GM18907 (cell line): ENCODE measurements around the gene RNFT2.

ENCODE experiments used
- ATAC-seq: cut with Tn5 transposase; IDR thresholded peaks from one replicate; pipeline ENCODE4 v1.9.1; 2021; ENCODE audit warnings: mild to moderate bottlenecking, moderate library complexity; ENCODE audit not compliant: unreplicated experiment

Gene RNFT2

GRCh38 chr12:116710370-116711150, 27.6 kb upstream of the RNFT2 start:
- no peak for ATAC-seq

- no peak for ATAC-seq
Measured at GRCh38 chr12:116712458-116713303, 25.4 kb upstream of the RNFT2 start.

DNA sequence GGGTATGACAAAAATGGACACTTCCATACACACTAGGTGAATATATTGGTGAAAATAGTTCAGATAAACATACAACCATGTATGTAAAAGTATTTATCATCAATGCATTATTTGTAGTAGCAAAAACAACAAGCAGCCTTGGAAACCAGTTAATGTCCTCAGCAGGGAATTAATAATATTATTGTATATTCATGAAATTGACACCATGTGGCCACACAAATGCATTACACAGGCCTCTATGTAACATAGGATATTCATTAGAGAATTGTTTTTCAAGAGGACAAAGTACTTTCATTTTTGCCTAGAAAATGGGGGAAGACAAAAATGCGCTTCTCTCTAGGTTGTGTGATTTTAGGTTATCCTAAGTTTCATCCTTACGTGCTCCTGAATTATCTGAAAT, 24.6 kb upstream of the RNFT2 start:
- ATAC-seq, result no peak

- ATAC-seq, result no peak
Measured at GRCh38 chr12:116714175-116714574, 23.9 kb upstream of the RNFT2 start.

- ATAC-seq, result no peak
Measured at GRCh38 chr12:116717466-116718437, 20.4 kb upstream of the RNFT2 start.

- ATAC-seq, result no peak
Measured at GRCh38 chr12:116718655-116719454, 19.3 kb upstream of the RNFT2 start.

- ATAC-seq, result no peak
Measured at GRCh38 chr12:116719731-116720528, 18.2 kb upstream of the RNFT2 start.

- no peak for ATAC-seq
Measured at GRCh38 chr12:116722245-116722644, 15.9 kb upstream of the RNFT2 start.

- no peak for ATAC-seq
Measured at GRCh38 chr12:116726694-116727093, 11.4 kb upstream of the RNFT2 start.

GRCh38 chr12:116727261-116727660, 10.9 kb upstream of the RNFT2 start:
- ATAC-seq, result no peak

DNA sequence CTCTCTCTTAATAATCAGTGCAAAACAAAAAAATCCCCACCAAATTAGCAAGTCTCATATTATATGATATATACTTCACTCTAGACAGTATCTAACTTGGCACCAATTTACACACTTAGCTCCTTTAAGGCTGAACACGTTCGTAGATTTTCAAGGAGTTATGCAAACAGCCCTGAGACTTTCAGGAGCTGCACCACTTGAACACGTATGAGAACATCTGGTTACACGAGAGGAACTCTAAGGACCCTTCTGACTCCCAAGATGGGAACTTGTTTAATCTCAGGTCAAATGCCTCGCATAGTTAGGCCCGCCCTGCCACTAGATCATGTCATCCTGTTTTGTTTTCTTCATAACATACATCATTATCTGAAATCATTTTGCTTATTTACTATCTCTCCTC, 10.2 kb upstream of the RNFT2 start:
- ATAC-seq, result no peak

- no peak for ATAC-seq
Measured at GRCh38 chr12:116731801-116732200, 6.3 kb upstream of the RNFT2 start.

DNA sequence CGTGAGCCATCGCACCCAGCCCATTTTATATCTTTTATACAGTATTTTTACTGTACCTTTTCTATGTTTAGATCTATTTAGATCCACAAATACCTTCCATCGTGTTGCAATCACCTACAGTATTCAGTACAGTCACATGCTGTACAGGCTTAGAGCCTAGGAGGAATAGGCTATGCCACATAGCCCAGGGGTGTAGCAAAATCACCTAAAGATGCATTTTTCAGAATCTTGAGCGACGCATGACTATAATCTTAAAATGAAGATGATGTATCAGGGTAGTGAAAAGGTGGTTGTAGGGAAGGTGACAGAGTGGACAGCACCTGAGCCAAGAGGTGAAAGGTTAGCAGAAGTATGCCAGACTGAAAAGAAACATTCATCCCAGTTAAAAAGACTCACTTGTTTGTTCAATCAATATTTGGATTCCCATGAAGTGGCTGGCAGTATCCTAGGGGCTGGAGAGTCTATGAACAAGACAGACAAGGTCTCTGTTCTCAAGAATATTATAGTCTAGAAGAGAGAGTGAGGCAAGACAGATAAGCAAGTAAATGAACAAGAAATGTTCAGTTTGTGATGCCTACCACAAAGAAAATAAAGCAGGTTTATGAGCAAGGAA, 3.9 kb upstream of the RNFT2 start:
- no peak for ATAC-seq

DNA sequence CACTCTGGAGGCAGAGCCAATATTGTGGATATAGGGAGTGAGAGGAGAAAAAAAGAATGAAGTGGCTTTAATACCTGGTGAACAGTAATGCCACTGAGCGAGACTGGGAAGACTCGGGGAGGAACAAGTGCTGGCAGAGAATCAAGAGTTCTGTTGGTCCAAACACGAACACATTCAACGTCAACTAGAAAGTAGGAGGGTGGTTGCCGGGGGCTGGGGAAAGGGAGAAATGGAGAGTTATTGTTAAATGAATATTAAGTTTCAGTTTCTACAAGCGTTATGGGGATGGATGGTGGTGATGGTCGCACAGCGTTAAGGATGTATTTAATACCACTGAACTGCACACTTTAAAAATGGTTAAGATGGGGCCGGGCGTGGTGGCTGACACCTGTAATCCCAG, 3.0 kb upstream of the RNFT2 start:
- no peak for ATAC-seq

GRCh38 chr12:116735951-116736599, 2.0 kb upstream of the RNFT2 start:
- ATAC-seq, result no peak

- ATAC-seq, result no peak
Measured at GRCh38 chr12:116736962-116737773, 947 bp upstream of the RNFT2 start.

DNA sequence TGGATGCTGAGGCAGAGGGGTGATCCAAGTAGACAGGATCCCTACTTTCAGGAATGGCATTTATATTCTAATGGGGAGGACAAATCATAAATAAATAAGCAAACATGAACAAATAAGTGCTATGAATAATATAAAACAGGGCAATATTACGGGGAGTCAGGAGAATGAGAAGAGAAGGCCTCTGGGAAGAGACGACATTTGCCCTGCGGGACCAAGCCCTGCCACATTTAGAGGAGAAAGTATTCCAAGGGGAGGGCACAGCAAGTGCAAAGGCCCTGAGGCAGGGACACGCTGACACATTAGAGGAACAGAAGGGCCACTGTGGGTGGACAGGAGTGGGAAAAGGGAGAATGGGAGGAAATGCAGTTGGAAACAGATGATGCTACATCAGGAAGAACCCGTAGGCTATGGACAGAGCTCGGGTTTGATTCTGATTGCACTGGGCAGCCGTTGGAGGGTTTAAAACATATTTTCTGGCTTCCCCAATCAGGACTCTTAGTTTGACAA, 1.3 kb downstream of the RNFT2 start:
- ATAC-seq, result no peak
